Measurements from ENCODE around the gene CDC42EP4.
"Not testable (repeated sequence)": the region's sequence is repeated elsewhere in the genome, so short reads cannot be mapped to it uniquely, and the experiment has no call there.

CDC42EP4 gene

DNA sequence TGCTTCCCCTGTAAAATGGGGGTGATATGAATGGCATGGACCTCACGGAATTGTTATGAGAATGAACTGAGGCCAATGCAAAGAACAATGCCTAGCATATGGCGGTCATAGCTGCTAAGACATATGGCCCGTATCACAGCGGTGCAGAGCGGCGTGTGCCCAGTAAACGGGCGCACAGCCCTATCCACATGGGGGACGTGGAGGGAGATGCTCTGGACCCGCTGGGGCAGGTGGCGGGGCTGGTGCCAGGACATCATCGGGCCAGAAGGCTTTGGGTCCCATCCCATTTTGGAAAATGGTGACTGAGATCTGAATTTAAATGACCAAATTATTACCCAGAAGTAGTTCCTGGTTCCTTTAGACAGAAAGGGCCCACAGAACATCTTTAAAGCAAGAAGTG lies 31.6 kb downstream of the CDC42EP4 start:
- DNase-seq (ENCODE audit: low read depth in 2 of 2): no peak

GRCh38 chr17:73279704-73280103 lies 32.1 kb downstream of the CDC42EP4 start:
- DNase-seq (ENCODE audit: low read depth in 2 of 2): no peak

DNA sequence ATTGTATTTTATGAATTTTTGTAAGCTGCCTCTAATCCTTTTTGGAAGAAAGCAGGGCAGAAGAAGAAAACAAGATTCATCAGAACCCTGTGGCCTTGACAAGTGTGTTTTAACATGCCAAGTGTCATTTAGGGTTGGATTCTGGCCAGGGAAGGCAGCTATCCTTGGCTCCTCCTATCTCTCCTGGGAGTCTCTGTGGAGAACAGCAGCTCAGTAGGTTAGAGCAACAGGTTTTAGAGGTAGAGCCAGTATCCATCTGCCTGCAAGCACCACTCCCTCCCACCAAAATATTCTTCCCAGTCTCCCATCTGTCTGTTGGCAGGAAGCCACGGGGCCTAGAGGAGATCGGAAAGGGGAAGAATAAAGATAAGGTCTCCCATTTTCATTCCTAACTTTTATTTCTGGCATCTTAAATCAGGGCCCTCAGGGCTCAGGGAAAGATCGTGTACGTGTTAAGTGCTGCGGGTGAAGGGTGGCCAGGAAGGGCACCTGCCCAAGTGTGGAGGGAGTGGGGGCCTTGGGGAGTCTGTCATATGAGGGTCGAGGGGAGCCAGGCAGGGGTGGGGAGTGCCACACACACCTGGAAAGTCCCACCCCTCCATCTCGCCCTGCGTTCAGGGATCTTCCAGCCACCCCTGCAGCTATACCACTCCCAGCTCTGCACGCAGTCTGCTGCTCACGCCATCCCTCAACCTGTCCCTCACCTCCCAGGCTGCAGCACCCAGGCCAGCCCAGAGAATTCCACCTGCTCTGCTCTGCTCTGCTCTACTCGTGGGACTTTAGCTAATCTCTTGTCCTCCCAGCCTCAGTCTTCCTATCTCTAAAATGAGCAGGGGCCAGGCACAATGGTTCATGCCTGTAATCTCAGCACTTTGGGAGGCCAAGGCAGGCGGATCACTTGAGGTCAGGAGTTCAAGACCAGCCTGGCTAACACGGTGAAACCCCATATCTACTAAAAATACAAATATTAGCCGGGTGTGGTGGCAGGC lies 33.0 kb downstream of the CDC42EP4 start:
- no peak for DNase-seq (ENCODE audit: low read depth in 2 of 2)

- DNase-seq (ENCODE audit: low read depth in 2 of 2): no peak
Measured at GRCh38 chr17:73278049-73278464, 33.7 kb downstream of the CDC42EP4 start.

DNA sequence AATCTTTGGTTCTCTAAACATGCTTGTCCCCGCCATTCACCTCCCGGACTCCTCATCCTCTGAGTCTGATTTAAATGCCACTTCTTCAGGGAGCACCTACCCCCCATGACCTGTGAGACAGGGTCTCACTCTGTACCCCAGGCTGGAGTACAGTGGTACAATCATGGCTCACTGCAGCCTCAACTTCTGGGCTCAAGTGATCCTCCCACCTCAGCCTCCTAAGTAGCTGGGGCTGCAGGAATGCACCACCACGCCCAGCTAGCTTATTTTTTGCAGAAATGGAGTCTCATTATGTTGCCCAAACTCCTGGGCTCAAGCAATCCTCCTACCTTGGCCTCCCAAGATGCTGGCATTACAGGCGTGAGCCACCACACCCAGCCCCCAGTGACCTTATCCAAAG lies 37.3 kb downstream of the CDC42EP4 start:
- no peak for DNase-seq (ENCODE audit: low read depth in 2 of 2)

DNA sequence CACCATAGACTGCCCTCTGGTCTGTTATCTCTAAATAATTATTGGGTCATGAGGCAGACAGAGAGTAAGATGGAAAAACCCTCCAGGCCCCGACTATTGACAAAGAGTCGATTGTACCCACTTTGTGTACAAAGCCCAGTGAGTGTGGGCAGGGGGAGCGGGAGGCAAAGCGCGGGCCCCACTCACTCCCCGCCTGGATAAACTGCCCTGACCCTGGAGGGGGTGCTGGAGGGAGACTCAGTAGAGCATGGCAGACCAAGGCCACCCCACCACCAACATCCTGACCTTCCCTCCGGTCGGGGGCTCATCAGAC lies 38.9 kb downstream of the CDC42EP4 start:
- DNase-seq (ENCODE audit: low read depth in 2 of 2): no peak

GRCh38 chr17:73271072-73271471 lies 40.7 kb downstream of the CDC42EP4 start:
- DNase-seq (ENCODE audit: low read depth in 2 of 2): no peak

DNA sequence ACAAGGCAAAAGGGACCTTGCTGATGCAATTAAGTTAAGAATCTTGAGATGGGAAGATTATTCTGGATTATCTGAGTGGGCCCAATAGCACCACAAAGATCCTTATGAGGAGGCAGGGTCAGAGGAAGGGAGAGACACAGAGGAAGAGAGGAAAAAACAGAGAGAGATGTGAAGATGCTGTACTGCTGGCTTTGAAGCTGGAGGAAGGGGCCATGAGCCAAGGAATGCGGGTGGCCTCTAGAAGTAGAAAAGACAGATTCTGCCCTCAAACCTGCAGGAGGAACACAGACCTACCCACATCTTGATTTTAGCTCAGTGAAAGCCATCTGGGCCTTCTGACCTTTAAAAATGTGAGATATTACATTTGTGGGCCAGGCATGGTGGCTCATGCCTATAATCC lies 42.0 kb downstream of the CDC42EP4 start:
- no peak for DNase-seq (ENCODE audit: low read depth in 2 of 2)

- DNase-seq (ENCODE audit: low read depth in 2 of 2): no peak
Measured at GRCh38 chr17:73269329-73269615, 42.5 kb downstream of the CDC42EP4 start.

- DNase-seq (ENCODE audit: low read depth in 2 of 2): no peak
Measured at GRCh38 chr17:73268582-73269328, 43.0 kb downstream of the CDC42EP4 start.

DNA sequence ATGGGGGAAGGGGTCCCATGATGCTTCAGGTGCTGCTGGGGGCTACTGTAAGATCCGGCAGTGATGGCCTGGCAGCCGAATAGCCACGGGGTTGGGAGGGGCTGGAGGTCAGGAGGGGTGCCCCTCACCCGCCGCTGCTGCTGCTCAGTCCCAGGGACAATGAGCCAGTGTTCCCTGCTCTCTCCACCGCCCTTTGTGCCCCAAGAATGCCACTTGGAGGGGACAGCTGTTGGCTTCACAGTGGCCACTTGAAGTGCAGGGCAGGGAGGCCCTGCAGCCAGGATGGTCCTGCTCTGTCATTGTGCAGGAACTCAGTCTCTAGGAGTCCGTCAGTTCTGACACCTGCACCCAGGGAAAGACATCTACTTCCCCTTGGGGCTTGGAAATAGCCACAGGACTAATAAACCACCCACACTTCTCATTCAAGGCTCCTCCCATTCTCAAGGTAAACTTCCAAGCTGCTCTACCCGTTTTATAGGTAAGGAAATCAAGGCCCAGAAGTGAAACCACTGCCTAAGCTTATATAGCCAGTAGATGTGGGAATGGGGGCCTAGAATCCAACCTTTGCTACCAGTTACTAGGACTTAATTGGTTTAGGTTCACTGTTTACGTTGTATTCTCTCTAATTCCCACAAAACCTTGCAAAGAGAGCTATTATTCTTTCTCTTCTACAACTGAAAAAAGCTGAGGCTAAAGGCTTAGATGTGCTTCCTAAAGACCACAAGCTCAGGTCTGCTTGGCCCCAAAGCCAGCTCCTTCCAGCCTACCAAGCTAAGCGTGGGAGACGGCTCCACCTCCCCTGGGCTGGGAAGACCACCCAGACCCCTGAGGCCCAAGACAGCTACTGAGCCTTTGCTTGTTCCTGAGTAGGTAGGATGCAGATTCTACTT lies 43.9 kb downstream of the CDC42EP4 start:
- DNase-seq (ENCODE audit: low read depth in 2 of 2): no peak

DNA sequence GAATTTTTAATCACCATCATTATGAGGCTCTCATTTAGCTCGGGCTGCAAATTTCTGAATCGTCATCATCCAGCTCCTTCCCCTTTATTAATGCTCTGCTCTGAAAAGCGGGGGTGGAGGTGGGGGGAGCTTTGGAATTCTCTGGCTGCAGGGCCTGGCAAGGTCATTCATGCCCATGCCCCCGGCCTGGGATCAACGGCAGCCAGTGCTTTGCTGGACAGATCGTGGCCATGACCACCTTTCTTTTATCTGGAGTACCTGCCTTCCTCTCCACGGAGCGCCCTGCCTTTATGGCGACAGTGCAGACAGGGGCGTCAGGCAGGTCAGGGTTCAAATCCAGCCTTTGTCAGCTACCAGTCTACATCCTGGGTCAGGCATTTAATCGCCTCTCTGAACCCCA lies 45.0 kb downstream of the CDC42EP4 start:
- no peak for DNase-seq (ENCODE audit: low read depth in 2 of 2)

DNA sequence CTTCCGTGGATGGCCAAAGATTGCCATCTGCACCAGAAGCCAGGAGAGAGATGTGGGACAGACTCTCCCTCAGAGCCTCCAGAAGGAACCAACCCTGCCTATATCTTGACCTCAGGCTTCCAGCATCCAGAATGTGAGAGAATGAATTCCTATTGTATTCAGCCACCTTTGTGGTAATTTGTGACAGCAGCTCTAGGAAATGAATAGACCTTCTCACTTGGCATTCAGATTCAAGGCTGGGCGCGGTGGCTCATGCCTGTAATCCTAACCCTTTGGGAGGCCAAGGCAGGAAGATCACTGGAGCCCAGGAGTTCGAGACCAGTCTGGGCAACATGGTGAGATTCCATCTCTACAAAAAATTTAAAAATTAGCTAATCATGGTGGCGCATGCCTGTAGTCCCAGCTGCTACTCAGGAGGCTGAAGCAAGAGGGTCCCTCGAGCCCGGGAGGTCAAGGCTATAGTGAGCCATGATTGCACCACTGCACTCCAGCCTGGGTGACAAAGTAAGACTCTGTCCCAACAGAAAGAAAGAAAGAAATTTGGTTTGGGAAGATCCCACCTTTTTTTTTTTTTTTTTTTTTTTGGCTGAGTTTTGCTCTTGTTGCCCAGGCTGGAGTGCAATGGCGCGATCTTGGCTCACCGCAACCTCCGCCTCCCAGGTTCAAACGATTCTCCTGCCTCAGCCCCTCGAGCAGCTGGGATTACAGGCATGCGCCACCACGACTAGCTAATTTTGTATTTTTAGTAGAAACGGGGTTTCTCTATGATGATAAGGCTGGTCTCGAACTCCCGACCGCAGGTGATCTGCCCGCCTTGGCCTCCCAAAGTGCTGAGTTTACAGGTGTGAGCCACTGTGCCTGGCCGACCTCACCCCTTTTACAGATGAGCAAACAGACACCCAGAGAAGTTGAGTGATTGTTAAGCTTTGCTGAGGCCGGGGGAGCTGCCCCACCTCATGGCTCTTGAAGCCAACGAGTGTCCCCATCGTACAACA lies 45.9 kb downstream of the CDC42EP4 start:
- DNase-seq (ENCODE audit: low read depth in 2 of 2): no peak

GRCh38 chr17:73264448-73264847 lies 47.4 kb downstream of the CDC42EP4 start:
- not testable (repeated sequence) for DNase-seq (ENCODE audit: low read depth in 2 of 2)

DNA sequence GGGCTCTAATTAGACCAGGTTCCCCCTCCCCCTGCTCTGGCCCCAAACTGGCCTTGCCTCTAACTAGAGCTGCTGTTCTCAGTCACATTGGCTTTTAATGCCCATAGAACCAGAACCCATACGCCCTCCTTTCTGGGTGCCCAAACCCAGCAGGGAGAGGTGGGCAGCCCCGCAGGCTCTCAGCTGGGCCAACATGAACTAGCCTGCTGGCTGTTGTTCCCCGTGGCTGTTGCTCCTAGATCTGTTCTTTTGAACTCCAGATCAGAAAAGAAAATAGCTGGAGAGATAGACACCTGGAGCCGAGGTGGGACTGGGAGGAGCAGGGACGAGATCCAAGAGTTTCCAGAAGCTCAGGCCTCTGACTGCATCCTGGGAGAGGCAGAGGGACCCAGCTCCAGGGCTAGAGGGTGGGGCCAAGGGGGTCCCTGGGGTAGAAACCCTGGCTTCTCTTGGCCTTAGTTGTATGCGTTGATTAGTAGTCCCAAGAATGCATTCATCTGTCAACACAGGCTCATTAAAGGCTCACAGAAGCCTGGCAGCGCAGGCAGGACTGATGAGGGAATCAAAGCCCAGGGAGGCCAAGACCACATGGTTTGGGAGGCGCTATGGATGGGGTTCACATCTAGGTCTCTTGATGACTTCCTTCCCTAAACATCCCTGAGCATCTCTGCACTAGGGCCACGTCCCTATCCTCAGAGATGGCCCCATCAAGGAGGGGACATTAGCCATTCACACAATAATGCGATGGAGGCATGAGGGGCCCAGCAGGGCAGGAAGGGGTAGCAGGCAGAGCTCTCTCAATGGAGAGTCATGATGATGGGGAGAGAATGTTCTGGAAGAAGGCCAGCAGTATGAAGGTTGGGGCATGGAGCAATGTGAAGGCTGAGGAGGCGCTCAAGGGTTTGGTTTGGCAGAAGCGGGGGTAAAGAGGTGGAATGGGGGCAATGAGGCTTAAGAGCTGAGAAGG lies 48.8 kb downstream of the CDC42EP4 start:
- no peak for DNase-seq (ENCODE audit: low read depth in 2 of 2)

- no peak for DNase-seq (ENCODE audit: low read depth in 2 of 2)
Measured at GRCh38 chr17:73261952-73262675, 49.7 kb downstream of the CDC42EP4 start.

GRCh38 chr17:73261617-73261951 lies 50.2 kb downstream of the CDC42EP4 start, which contains the start of gene CPSF4L:
Gene CPSF4L (minus strand): TSS chr17:73261880. CDS start chr17:73261818, 62 bp downstream.
- DNase-seq (ENCODE audit: low read depth in 2 of 2): no peak

- DNase-seq (ENCODE audit: low read depth in 2 of 2): no peak
Measured at GRCh38 chr17:73257516-73257915, 54.3 kb downstream of the CDC42EP4 start.

DNA sequence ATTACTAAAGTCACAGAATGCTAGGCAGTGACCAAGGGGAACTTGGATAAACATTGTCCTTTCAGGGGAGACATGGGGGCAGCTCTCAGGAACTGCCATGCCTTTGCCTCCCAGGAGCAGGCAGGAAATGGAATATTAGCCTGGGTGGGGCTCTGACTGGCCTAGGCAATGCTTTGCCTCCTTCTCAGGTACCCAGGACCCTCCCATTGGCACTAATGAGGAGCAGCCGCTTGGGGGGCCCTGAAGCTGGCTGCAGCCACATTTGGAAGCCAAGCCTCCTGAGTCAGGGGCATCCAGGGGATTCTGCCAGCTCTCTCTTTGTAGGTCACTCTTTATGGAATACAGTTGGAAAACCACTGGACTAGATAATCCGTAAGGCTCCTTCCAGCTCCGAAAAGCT lies 55.6 kb downstream of the CDC42EP4 start:
- DNase-seq (ENCODE audit: low read depth in 2 of 2): no peak
